SJCRH30 (cell line): ENCODE data around the gene DHRS2. TPM values are rescaled to one million over a fixed set of nuclear protein-coding genes. Genes with fewer than 3 reads are reported as not detected.
"Not testable (repeated sequence)": the region's sequence is repeated elsewhere in the genome, so short reads cannot be mapped to it uniquely, and the experiment has no call there.

Source experiments
- DNase-seq, 2 experiments: peaks; one replicate each; pipeline ENCODE4 v3.0.0-alpha.2; 2015 to 2020
- H3K27ac ChIP-seq: fragments of 250-450 bp; sonication (Bioruptor Pico); 2 replicates; pipeline ENCODE4 v1.5.1; 2020; ENCODE audit warnings: mild to moderate bottlenecking, moderate library complexity
- H3K27me3 ChIP-seq: fragments of 250-450 bp; sonication (Bioruptor Pico); 2 replicates; pipeline ENCODE4 v1.5.1; 2020; ENCODE audit warnings: mild to moderate bottlenecking, moderate library complexity
- H3K36me3 ChIP-seq: fragments of 250-450 bp; sonication (Bioruptor Pico); 2 replicates; pipeline ENCODE4 v1.5.1; 2020; ENCODE audit warnings: mild to moderate bottlenecking, moderate library complexity
- H3K4me1 ChIP-seq: fragments of 250-450 bp; sonication (Bioruptor Pico); 2 replicates; pipeline ENCODE4 v1.5.1; 2020; ENCODE audit warnings: mild to moderate bottlenecking, moderate library complexity
- H3K4me3 ChIP-seq: fragments of 250-450 bp; sonication (Bioruptor Pico); 2 replicates; pipeline ENCODE4 v1.5.1; 2020; ENCODE audit warnings: mild to moderate bottlenecking, moderate library complexity
- H3K9me3 ChIP-seq: fragments of 250-450 bp; sonication (Bioruptor Pico); replicated peaks from 2 replicates; pipeline ENCODE4 v1.5.1; 2020; ENCODE audit warnings: mild to moderate bottlenecking, moderate library complexity
- total RNA-seq: library from RNA; depleted of rRNA; stranded (reverse); fragments of >200 nt; shearing (Covaris generic); gene quantifications from 2 replicates; pipeline ENCODE4 v1.2.3, GENCODE V29; 2014

Gene DHRS2
- total RNA-seq, 1 experiment from 2014 or later: 0.99 TPM

GRCh38 chr14:23608454-23608853 is 27.7 kb upstream of the DHRS2 start:
- 0 out of 2 replicates have a peak, but pooled peaks cover 2% of the 10 kb centered on the region for H3K27me3 ChIP-seq
- DNase-seq: no peak
- H3K27ac ChIP-seq: no peak overlapping the region
- no peaks in the 10 kb centered on the region for H3K9me3 ChIP-seq
- H3K4me1 ChIP-seq: no peaks in the 10 kb centered on the region
- no peak overlapping the region for H3K4me3 ChIP-seq
- H3K36me3 ChIP-seq: no peaks in the 10 kb centered on the region

GRCh38 chr14:23609001-23609400 is 27.2 kb upstream of the DHRS2 start:
- Histone ChIP-seq H3K36me3 (no peaks in the 10 kb centered on the region), H3K4me3 (no peak overlapping the region), H3K27ac (no peak overlapping the region), H3K27me3 (0 out of 2 replicates have a peak, but pooled peaks cover 2% of the 10 kb centered on the region), H3K4me1 (no peaks in the 10 kb centered on the region), H3K9me3 (no peaks in the 10 kb centered on the region)
- DNase-seq: no peak

GRCh38 chr14:23609411-23610089 is 26.6 kb upstream of the DHRS2 start:
- H3K36me3 ChIP-seq: not testable (repeated sequence)

GRCh38 chr14:23610090-23610814 is 25.9 kb upstream of the DHRS2 start:
- Histone ChIP-seq H3K27me3 (0 out of 2 replicates have a peak, but pooled peaks cover 2% of the 10 kb centered on the region), H3K4me3 (no peak overlapping the region), H3K27ac (no peak overlapping the region), H3K9me3 (no peaks in the 10 kb centered on the region), H3K4me1 (no peaks in the 10 kb centered on the region), H3K36me3 (no peaks in the 10 kb centered on the region)
- no peak for DNase-seq

More at GRCh38 chr14:23609411-23610089, 26.6 kb upstream of the DHRS2 start:
- DNase-seq, H3K4me1 ChIP-seq, H3K9me3 ChIP-seq, H3K27me3 ChIP-seq, H3K27ac ChIP-seq, H3K4me3 ChIP-seq: not testable (repeated sequence)

- no peak overlapping the region for H3K4me3 ChIP-seq
- 0 out of 2 replicates have a peak, but pooled peaks cover 2% of the 10 kb centered on the region for H3K27me3 ChIP-seq
- no peak for DNase-seq
Observed at GRCh38 chr14:23610815-23611289, 25.3 kb upstream of the DHRS2 start.

GRCh38 chr14:23612354-23612732 is 23.8 kb upstream of the DHRS2 start:
- no peak overlapping the region for H3K27ac ChIP-seq
- H3K9me3 ChIP-seq: no peaks in the 10 kb centered on the region
- 0 out of 2 replicates have a peak, but pooled peaks cover 2% of the 10 kb centered on the region for H3K27me3 ChIP-seq
- no peaks in the 10 kb centered on the region for H3K36me3 ChIP-seq
- DNase-seq: no peak
- H3K4me1 ChIP-seq: no peaks in the 10 kb centered on the region
- no peak overlapping the region for H3K4me3 ChIP-seq

More at GRCh38 chr14:23610815-23611289, 25.3 kb upstream of the DHRS2 start:
- Histone ChIP-seq H3K36me3 (no peaks in the 10 kb centered on the region), H3K27ac (no peak overlapping the region), H3K9me3 (no peaks in the 10 kb centered on the region), H3K4me1 (no peaks in the 10 kb centered on the region)

GRCh38 chr14:23612802-23613201 is 23.4 kb upstream of the DHRS2 start:
- Histone ChIP-seq H3K4me1 (no peaks in the 10 kb centered on the region), H3K4me3 (no peak overlapping the region), H3K27me3 (0 out of 2 replicates have a peak, but pooled peaks cover 2% of the 10 kb centered on the region), H3K9me3 (no peaks in the 10 kb centered on the region), H3K36me3 (no peaks in the 10 kb centered on the region), H3K27ac (no peak overlapping the region)
- no peak for DNase-seq

- Histone ChIP-seq H3K27me3 (0 out of 2 replicates have a peak, but pooled peaks cover 2% of the 10 kb centered on the region), H3K4me1 (no peaks in the 10 kb centered on the region)
- DNase-seq: no peak
Observed at GRCh38 chr14:23613242-23614070, 22.7 kb upstream of the DHRS2 start.

GRCh38 chr14:23614395-23614828 is 21.8 kb upstream of the DHRS2 start:
- Histone ChIP-seq H3K4me3 (no peak overlapping the region), H3K27ac (no peak overlapping the region), H3K9me3 (no peaks in the 10 kb centered on the region), H3K4me1 (no peaks in the 10 kb centered on the region), H3K27me3 (0 out of 2 replicates have a peak, but pooled peaks cover 2% of the 10 kb centered on the region), H3K36me3 (no peaks in the 10 kb centered on the region)
- DNase-seq: no peak

More at GRCh38 chr14:23613242-23614070, 22.7 kb upstream of the DHRS2 start:
- Histone ChIP-seq H3K27ac (no peak overlapping the region), H3K9me3 (no peaks in the 10 kb centered on the region), H3K4me3 (no peak overlapping the region), H3K36me3 (no peaks in the 10 kb centered on the region)

GRCh38 chr14:23615856-23616255 is 20.3 kb upstream of the DHRS2 start:
- H3K27ac ChIP-seq: no peak overlapping the region
- H3K27me3 ChIP-seq: 0 out of 2 replicates have a peak, but pooled peaks cover under 1% of the 10 kb centered on the region
- no peak for DNase-seq
- H3K9me3 ChIP-seq: no peaks in the 10 kb centered on the region
- no peaks in the 10 kb centered on the region for H3K36me3 ChIP-seq
- no peaks in the 10 kb centered on the region for H3K4me1 ChIP-seq
- H3K4me3 ChIP-seq: no peak overlapping the region

GRCh38 chr14:23617539-23617938 is 18.6 kb upstream of the DHRS2 start:
- no peaks in the 10 kb centered on the region for H3K4me1 ChIP-seq
- no peak overlapping the region for H3K4me3 ChIP-seq
- no peaks in the 10 kb centered on the region for H3K27me3 ChIP-seq

GRCh38 chr14:23618415-23618988 is 17.7 kb upstream of the DHRS2 start:
- Histone ChIP-seq H3K36me3 (no peaks in the 10 kb centered on the region), H3K4me3 (no peak overlapping the region), H3K9me3 (no peaks in the 10 kb centered on the region), H3K4me1 (no peaks in the 10 kb centered on the region), H3K27ac (no peak overlapping the region), H3K27me3 (no peaks in the 10 kb centered on the region)
- no peak for DNase-seq

More at GRCh38 chr14:23617539-23617938, 18.6 kb upstream of the DHRS2 start:
- no peak for DNase-seq
- Histone ChIP-seq H3K27ac (no peak overlapping the region), H3K9me3 (no peaks in the 10 kb centered on the region), H3K36me3 (no peaks in the 10 kb centered on the region)

- Histone ChIP-seq H3K4me1 (no peaks in the 10 kb centered on the region), H3K9me3 (peaks cover 9% of the 10 kb centered on the region), H3K27ac (no peak overlapping the region), H3K4me3 (no peak overlapping the region), H3K36me3 (no peaks in the 10 kb centered on the region), H3K27me3 (no peaks in the 10 kb centered on the region)
- no peak for DNase-seq
Observed at GRCh38 chr14:23620177-23620702, 15.9 kb upstream of the DHRS2 start.
